Stimulated activated CD8-positive, alpha-beta memory T cell treated with anti-CD3 and anti-CD28 coated beads, Interleukin-4, amount 100 ng/mL, for 24 hours (primary cell): Measurements from ENCODE around the gene CNGA2.

Experiments used
- DNase-seq: peaks from one replicate; pipeline ENCODE4 v3.0.0-alpha.2; 2020; ENCODE audit warnings: low read depth

Gene CNGA2

DNA sequence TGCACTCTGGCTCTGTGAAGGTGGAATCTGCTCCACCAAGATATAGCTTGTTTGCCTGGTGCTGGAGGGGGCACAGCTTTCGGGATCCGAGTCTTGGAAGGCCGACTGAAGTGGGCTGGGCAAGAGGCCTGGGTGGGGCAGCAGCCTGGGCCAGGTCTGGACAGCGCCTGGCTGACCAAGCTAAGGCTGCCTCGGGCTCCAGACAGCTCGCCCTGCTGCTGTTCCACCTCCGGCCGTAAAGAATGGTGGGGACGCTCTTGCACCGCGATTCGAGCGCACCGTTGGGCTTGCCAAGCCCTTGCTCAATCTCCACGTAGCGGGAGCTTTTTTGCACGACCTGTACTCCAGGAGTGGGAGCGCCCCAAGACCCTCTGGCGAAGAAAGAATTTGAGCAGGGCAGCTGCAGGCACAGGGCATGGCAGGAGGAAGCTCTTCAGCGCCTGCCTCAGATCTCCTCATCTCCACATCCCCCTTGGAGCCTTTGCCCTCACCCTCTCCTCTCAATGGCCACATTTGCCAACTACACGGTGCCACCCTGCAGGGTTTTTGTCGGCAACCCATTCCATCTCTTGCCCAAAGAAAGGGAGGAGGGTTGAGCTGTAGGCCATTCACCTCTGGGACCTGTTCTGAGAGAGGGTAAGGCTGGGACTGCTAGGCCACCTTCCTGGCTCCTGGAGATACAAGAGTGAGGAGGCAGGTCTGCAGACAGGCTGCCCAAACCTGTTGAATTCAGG lies 18.9 kb downstream of the CNGA2 start:
- DNase-seq: no peak

DNA sequence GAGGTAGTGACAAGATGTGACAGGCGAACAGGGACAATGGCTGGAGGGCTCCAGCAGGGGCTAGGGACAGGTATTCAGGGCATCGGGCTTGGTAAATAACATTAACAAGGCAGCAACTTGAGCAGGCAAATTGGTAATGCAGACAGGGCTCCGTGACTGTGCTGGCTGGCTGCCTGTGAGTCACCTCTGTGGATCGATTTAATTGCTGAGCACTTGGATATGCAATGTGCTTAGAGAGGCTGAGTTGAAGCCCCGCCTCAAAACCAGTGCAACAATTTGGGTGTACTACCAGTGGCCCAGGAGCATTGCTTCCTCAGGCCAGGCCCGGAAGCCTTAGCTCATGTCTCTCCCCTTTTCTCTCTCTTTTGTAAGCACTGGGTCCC lies 19.5 kb downstream of the CNGA2 start:
- DNase-seq: no peak

GRCh38 chrX:151754641-151755215 lies 20.2 kb downstream of the CNGA2 start:
- DNase-seq: no peak

- no peak for DNase-seq
Measured at GRCh38 chrX:151759041-151759708, 24.6 kb downstream of the CNGA2 start.

DNA sequence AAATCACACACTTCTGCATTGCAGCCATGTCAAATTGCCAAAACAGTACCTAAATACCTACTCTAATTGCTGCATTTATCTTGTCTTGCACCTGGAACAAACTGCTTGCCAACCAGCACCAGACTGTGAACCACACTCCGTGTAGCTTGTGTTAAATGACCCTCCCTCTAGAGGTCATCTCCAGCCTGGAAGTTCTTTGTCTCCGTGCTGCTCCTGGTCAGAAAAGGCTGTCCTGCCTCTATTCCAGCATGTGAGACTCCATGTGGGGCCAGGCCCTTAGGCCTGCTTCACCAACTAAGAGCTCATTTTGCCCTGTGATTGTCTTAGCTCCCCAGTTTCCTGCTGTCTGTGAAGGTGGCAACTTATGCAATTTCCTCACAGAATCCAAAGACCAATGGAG lies 28.3 kb downstream of the CNGA2 start:
- DNase-seq: no peak

GRCh38 chrX:151763711-151764110 lies 29.2 kb downstream of the CNGA2 start:
- no peak for DNase-seq

DNA sequence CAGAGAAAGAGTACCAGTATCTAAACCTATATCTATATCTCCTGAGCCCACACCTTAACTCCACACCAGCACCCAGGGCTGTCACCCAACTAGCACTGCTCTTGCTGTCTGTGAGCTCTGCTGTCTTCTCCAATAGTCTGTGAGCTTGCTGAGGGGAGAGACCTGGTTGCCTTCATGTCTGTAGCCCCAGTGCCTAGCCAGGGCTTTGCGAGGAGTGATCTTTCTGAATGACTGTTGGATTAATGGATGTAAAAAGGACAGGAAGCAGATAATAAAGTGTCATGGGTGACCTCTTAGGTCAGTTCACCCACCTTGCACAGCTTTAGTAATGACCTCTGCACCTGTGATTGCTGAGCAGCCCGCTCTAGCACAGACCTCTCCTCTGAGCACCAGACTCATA lies 30.5 kb downstream of the CNGA2 start:
- DNase-seq: no peak

DNA sequence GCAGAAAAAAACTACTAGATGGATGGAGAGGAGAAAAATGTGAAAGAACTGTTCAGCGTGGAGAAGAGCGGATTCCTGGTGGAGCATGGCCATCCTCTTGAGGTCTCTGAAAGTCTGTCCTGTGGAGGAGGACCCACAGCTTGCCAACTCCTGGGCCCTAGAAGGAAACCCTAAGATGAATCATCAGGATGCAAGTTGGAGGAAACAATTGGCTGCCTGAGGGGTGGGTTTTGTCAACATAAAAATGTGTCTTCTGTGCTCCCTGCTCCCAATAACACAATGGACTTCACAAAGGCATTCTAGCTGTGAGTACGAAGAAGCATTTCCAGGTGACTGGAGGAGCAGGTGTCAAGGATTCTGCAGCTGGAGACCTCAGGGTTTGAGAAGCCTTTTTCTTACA lies 37.2 kb downstream of the CNGA2 start:
- DNase-seq: no peak

DNA sequence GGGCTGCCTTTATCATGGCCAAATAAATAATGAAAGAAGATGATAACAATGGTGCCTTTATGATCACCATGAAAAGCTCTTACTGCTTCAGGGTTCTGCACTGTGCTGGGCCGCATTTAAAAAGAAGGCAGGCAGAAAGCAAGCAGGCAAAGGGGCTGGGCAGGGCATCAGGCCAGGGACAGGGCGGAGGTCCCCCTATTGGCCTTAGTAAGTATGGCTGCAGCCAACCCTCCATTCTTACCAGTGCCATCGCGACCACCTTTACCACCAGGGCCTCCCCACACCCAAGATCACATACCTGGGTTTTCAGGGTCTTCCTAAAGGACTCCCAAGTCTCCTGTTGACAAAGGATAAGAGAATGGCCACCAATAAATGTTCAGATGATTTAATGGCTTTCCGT lies 38.9 kb downstream of the CNGA2 start:
- DNase-seq: no peak

DNA sequence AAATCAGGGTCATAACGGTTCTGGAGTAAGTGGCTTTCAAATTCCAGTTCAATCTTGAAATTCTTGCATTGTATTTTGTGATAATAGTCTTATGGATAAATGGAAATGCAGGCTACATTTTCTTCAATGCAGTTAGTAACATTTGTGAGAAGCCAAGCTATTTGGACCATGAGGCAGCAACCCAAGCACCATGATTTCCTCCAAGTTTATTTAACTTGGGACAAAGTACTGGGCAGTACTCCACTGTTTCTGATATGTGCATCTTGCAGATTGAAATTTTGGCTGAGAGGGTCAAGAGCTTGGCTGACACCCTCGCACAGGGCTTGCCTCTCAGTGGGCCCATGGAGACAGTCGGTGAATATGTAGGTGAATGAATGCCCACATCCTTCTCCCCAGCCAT lies 39.9 kb downstream of the CNGA2 start:
- no peak for DNase-seq

GRCh38 chrX:151776181-151776731 lies 41.7 kb downstream of the CNGA2 start:
- DNase-seq: no peak

GRCh38 chrX:151776936-151777335 lies 42.4 kb downstream of the CNGA2 start:
- no peak for DNase-seq

DNA sequence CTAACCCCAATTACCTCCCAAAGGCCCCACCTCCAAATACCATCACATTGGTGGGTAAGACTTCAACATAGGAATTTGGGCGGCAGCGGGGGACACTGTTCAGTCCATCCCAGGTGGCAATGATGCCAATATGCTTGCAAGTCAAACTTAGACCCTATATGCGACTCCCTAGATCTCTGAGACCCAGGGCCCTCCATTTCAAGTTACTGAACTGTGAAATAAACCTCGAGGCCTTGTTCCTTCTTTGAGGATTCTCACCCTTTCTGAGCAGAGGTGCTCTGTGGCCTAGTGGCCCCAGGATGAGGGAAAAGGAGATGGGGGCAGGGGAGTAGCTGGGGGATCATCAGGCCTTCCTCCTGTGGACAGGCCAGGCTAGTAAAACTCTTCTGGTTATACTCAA lies 44.7 kb downstream of the CNGA2 start:
- DNase-seq: no peak

DNA sequence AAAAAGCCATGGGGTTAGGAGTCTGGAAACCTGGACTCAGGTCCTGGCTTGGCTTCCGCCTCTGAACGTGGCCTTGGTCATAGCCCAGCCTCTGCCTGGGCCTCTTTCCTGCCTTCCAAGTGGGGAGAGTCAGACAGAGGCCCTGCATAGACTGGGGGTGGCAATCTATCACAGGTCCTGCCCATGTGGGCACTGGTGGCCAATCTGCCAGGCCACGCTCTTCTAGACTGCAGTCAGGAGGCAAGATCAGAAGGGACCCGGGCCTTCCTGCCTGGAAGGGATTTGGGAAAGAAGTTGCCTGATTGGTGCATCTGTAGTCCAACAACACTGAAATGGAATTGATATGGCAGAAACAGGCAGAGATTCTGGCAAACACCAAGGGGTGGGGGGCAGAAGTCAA lies 46.1 kb downstream of the CNGA2 start:
- DNase-seq: no peak

- DNase-seq: no peak
Measured at GRCh38 chrX:151789179-151789800, 54.7 kb downstream of the CNGA2 start.

- no peak for DNase-seq
Measured at GRCh38 chrX:151790481-151791160, 56.1 kb downstream of the CNGA2 start.

DNA sequence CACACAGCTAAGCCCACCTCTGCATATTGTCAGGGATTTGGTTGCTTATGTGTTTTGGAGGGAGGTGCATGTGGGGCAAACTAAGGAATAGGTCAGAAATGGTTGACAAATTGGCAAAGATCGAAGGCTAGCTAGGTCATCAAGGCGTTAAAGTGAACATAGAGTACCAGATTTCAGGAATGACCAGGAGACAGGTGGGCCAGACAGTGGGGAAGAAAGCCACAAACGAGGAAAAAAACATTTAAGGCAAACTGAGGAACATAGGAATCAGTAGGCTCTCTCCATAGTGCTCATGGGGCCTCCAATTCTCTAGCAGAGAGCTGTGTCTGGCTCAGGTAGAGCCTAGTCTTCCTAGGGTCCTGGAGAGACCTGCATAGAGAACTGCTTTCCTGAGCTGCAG lies 57.4 kb downstream of the CNGA2 start:
- no peak for DNase-seq

GRCh38 chrX:151792505-151792904 lies 58.0 kb downstream of the CNGA2 start:
- DNase-seq: no peak

DNA sequence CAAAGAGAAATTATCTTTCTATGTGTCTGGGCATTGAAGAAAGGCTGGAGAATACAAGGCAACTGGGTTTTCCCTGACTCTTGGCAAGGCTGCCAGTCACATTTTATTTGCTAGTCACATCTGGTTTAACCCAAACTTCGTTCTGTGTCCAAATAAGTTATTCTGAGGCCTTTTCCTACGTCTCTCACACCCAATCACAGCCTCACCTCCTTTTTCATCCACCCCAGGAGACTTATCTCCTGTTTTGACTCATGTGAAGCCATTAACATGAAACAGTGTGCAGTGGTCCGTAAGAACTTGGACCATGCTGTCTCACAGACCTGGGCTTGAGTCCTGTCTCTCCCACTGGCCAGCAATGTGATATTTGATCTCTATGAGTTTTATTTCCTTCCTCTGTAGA lies 59.3 kb downstream of the CNGA2 start:
- no peak for DNase-seq
